IPS DF 6.9 (cell line): ENCODE measurements around the gene FLII.
A peak's percentile ranks its signal among the peaks of the same experiment; 100 is the strongest.

Source experiments
- DNase-seq: peaks from one replicate; pipeline ENCODE4 v3.0.0-alpha.2; 2013; ENCODE audit warnings: low read depth, low spot score
- H3K27ac ChIP-seq: one replicate; pipeline ENCODE4 v1.5.1; 2013; ENCODE audit warnings: low read length, control low read depth
- H3K27me3 ChIP-seq: 2 replicates; pipeline ENCODE4 v1.6.1; 2013; ENCODE audit warnings: mild to moderate bottlenecking, low read length; ENCODE audit not compliant: control insufficient read depth, insufficient read depth
- H3K36me3 ChIP-seq: 2 replicates; pipeline ENCODE4 v1.6.1; 2013; ENCODE audit warnings: low read length; ENCODE audit not compliant: control insufficient read depth, insufficient read depth
- H3K4me1 ChIP-seq: 2 replicates; pipeline ENCODE4 v1.6.1; 2013; ENCODE audit warnings: low read length; ENCODE audit not compliant: control insufficient read depth, insufficient read depth
- H3K4me3 ChIP-seq: 2 replicates; pipeline ENCODE4 v1.5.1; 2013; ENCODE audit warnings: mild to moderate bottlenecking, low read length
- H3K9me3 ChIP-seq: 2 replicates; pipeline ENCODE4 v1.6.1; 2013; ENCODE audit warnings: low read length, inconsistent platforms; ENCODE audit not compliant: control insufficient read depth, insufficient read depth
- WGBS: extraction: QIAGEN DNeasy Blood & Tissue Kit; methylation state at CpG from one replicate; pipeline ENCODE4 v1.1.7; 2013; ENCODE audit warnings: mixed read lengths, missing lambda C conversion rate; ENCODE audit not compliant: insufficient read length, insufficient coverage; 5-methylcytosine and 5-hydroxymethylcytosine counted together

Gene FLII

GRCh38 chr17:18229771-18230170 lies 28.8 kb downstream of the FLII start:
- Histone ChIP-seq H3K36me3 (peaks cover 11% of the 10 kb centered on the region), H3K27me3 (no peaks in the 10 kb centered on the region), H3K9me3 (no peaks in the 10 kb centered on the region), H3K4me3 (no peak overlapping the region), H3K4me1 (0 out of 2 replicates have a peak, but pooled peaks cover 1% of the 10 kb centered on the region), H3K27ac (no peak overlapping the region)
- no peak for DNase-seq
- no CpG with 5 or more reads among the region's 7 CpGs for WGBS

DNA sequence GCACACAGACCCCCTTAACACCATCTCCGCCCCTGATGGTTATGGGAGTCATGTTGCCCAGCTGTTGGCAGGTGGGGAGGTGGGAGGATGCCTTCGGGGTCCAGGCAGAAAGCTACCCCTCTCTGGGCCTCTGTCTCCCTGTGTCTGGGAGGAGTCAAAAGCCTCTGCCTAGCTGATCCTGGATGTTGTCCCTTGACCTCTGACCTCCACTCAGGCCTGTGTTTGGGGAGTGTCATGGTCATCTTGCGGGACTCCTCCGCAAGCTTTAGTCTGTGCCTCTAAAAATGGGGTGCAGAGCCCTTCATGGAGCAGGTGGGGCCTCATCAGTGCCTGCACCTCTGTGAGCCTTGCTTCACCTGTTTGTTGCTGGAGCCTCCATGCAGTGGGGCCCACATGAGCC lies 29.3 kb downstream of the FLII start:
- no peak for DNase-seq
- Histone ChIP-seq H3K4me1 (0 out of 2 replicates have a peak, but pooled peaks cover 1% of the 10 kb centered on the region), H3K27ac (no peak overlapping the region), H3K4me3 (no peak overlapping the region), H3K9me3 (no peaks in the 10 kb centered on the region), H3K36me3 (peaks cover 6% of the 10 kb centered on the region), H3K27me3 (no peaks in the 10 kb centered on the region)
- WGBS, result no CpG with 5 or more reads among the region's 4 CpGs

DNA sequence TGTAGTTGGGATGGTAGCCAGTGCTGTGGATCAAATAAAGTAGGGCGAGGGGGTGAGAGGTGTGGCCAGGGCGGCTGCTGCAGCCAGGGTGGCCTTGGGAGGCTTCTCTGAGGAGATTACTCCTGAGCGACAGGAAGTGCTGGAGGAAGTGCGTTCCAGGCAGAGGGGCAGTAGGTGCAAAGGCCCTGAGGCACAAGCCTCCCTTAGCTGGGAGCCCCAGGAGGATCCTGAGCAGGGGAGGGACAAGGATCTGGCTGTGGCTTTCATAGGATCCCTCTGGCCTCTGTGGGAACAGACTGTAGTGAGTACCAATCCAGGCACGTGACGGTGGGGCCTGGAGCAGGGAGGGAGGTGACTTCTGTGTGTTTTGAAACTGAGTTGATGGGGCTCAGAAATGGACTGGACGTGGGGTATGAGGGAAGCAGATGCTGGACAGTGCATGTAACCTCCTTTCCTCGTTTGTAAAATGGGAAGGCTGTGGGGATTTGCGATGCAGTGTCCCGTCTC lies 30.3 kb downstream of the FLII start:
- WGBS, result no CpG with 5 or more reads among the region's 10 CpGs
- no peak for DNase-seq
- H3K9me3 ChIP-seq, result no peaks in the 10 kb centered on the region
- H3K36me3 ChIP-seq, result no peaks in the 10 kb centered on the region
- no peaks in the 10 kb centered on the region for H3K27me3 ChIP-seq
- H3K4me1 ChIP-seq, result peaks cover 4% of the 10 kb centered on the region
- H3K27ac ChIP-seq, result no peak overlapping the region
- H3K4me3 ChIP-seq, result no peak overlapping the region

GRCh38 chr17:18227635-18228034 lies 30.9 kb downstream of the FLII start:
- H3K9me3 ChIP-seq, result no peaks in the 10 kb centered on the region
- no peak overlapping the region for H3K4me3 ChIP-seq
- H3K4me1 ChIP-seq, result peaks cover 4% of the 10 kb centered on the region
- no peak for DNase-seq
- no peaks in the 10 kb centered on the region for H3K27me3 ChIP-seq
- WGBS, result no CpG with 5 or more reads among the region's 5 CpGs
- H3K36me3 ChIP-seq, result no peaks in the 10 kb centered on the region
- H3K27ac ChIP-seq, result no peak overlapping the region

- no CpG with 5 or more reads among the region's 16 CpGs for WGBS
- H3K9me3 ChIP-seq, result no peaks in the 10 kb centered on the region
- H3K4me1 ChIP-seq, result peaks cover 4% of the 10 kb centered on the region
- H3K36me3 ChIP-seq, result no peaks in the 10 kb centered on the region
- no peak for DNase-seq
- H3K27me3 ChIP-seq, result no peaks in the 10 kb centered on the region
- no peak overlapping the region for H3K27ac ChIP-seq
- peak overlapping the region; percentile 59; the same call in 1 of the 2 replicates for H3K4me3 ChIP-seq
Observed at GRCh38 chr17:18226284-18226945, 32.1 kb downstream of the FLII start.

DNA sequence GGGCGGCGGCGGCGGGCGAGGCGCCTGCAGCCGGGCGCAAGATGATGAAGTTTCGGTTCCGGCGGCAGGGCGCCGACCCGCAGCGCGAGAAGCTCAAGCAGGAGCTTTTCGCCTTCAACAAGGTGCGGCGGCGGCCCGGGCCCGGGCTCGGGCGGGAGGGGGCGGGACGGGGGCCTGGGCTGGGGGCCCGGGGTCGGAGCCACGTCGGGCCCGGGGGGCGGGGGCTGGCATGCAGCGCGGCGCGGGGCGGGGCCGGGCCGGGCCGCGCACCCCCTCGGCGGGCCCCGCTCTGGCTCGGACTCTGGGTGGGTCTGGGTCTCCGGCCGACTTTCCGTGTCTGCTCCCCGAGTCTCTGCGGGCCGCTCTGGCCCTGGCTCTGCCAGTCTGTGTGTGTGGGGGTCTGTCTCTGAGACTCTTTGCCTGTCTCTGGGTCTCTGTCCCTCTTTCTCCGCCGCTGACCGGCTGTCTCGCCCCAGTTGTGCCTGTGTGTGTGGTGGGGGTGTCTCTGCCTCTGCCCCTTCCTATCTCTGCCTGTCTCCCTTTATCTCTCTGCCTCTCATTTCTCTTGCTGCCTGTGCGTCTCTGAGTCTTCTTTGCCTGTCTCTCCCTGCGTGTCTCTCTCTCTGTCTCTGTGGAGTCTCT lies 32.8 kb downstream of the FLII start:
- no CpG with 5 or more reads among the region's 57 CpGs for WGBS
- peaks cover 3% of the 10 kb centered on the region for H3K4me1 ChIP-seq
- H3K36me3 ChIP-seq, result no peaks in the 10 kb centered on the region
- DNase-seq, result no peak
- H3K27me3 ChIP-seq, result no peaks in the 10 kb centered on the region
- H3K9me3 ChIP-seq, result no peaks in the 10 kb centered on the region
- peak overlapping the region; percentile 59 for H3K4me3 ChIP-seq
- no peak overlapping the region for H3K27ac ChIP-seq

DNA sequence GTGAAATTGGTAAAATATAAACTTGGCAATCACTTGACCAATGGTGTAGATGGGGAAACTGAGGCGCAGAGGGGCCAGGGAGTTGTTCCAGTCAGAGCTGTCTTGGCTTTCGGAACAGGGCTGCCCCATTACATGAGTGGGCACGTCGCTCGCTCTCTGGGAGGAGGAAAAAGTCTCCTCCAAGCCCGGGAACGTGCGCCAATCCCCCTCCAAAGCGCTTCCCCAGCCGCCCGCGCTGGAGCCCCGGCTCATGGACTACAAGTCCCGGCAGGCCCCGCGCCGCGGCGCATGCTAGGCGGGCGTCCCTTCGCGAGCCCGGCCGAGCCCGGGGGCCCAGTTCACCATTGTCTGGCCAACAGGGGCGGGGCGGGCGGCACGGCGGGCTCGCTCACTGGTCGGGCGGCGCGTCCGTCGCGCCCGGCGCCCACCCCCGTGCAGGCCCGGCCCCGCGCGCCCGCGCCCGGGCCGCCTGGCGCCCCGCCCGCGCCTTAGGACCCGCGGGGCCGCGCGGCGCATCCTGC lies 33.4 kb downstream of the FLII start, which contains the start of gene LLGL1:
Gene LLGL1, plus strand, starts transcription at position 515 of the 521 bp plus-strand sequence. CDS start 48 bp downstream, outside the sequence.
- Histone ChIP-seq H3K9me3 (no peaks in the 10 kb centered on the region), H3K36me3 (no peaks in the 10 kb centered on the region), H3K27ac (no peak within 1 kb of the TSS), H3K27me3 (no peaks in the 10 kb centered on the region), H3K4me1 (peaks cover 3% of the 10 kb centered on the region), H3K4me3 (peak within 1 kb of the TSS; percentile 59)
- no CpG with 5 or more reads among the region's 60 CpGs for WGBS
- peak; percentile 70 for DNase-seq

- H3K27me3 ChIP-seq, result no peaks in the 10 kb centered on the region
- peak; percentile 91 for DNase-seq
- peak overlapping the region; percentile 28; the same call in 1 of the 2 replicates for H3K4me3 ChIP-seq
- H3K9me3 ChIP-seq, result no peaks in the 10 kb centered on the region
- no CpG with 5 or more reads among the region's 23 CpGs for WGBS
- no peaks in the 10 kb centered on the region for H3K36me3 ChIP-seq
- peak overlapping the region; percentile 16 for H3K27ac ChIP-seq
- H3K4me1 ChIP-seq, result peaks cover 3% of the 10 kb centered on the region
Observed at GRCh38 chr17:18224387-18225120, 34.0 kb downstream of the FLII start.

GRCh38 chr17:18224053-18224386 lies 34.5 kb downstream of the FLII start:
- WGBS, result no CpG with 5 or more reads among the region's 4 CpGs
- no peaks in the 10 kb centered on the region for H3K36me3 ChIP-seq
- no peak for DNase-seq
- peak overlapping the region; percentile 16 for H3K27ac ChIP-seq
- no peak overlapping the region; the same call in 1 of the 2 replicates for H3K4me3 ChIP-seq
- H3K4me1 ChIP-seq, result peaks cover 3% of the 10 kb centered on the region
- no peaks in the 10 kb centered on the region for H3K27me3 ChIP-seq
- no peaks in the 10 kb centered on the region for H3K9me3 ChIP-seq

GRCh38 chr17:18218756-18219415 lies 39.7 kb downstream of the FLII start:
- Histone ChIP-seq H3K4me1 (no peaks in the 10 kb centered on the region; the same call in 1 of the 2 replicates), H3K27ac (no peak overlapping the region), H3K4me3 (no peak overlapping the region), H3K9me3 (no peaks in the 10 kb centered on the region), H3K27me3 (no peaks in the 10 kb centered on the region), H3K36me3 (no peaks in the 10 kb centered on the region)
- WGBS, result no CpG with 5 or more reads among the region's 4 CpGs
- DNase-seq, result no peak
